ENCODE results near the gene PRKG1.

Gene PRKG1

GRCh38 chr10:51759896-51760534, 685.7 kb downstream of the PRKG1 start:
- H3K4me3 ChIP-seq (ENCODE audit: low read depth, low read length): no peak overlapping the region
- TF ChIP-seq CTCF (IDR thresholded peaks at IDR 0.05; ENCODE audit: low read depth, low read length): no peak

GRCh38 chr10:51760864-51761640, 686.8 kb downstream of the PRKG1 start:
- H3K4me3 ChIP-seq (ENCODE audit: low read depth, low read length): no peak overlapping the region
- TF ChIP-seq CTCF (IDR thresholded peaks at IDR 0.05; ENCODE audit: low read depth, low read length): no peak

GRCh38 chr10:51763746-51764145, 689.5 kb downstream of the PRKG1 start:
- no peak overlapping the region for H3K4me3 ChIP-seq (ENCODE audit: low read depth, low read length)
- TF ChIP-seq CTCF (IDR thresholded peaks at IDR 0.05; ENCODE audit: low read depth, low read length): no peak

GRCh38 chr10:51765284-51765971, 691.1 kb downstream of the PRKG1 start:
- no peak for TF ChIP-seq CTCF (IDR thresholded peaks at IDR 0.05; ENCODE audit: low read depth, low read length)
- no peak overlapping the region for H3K4me3 ChIP-seq (ENCODE audit: low read depth, low read length)

GRCh38 chr10:51766423-51767102, 692.3 kb downstream of the PRKG1 start:
- H3K4me3 ChIP-seq (ENCODE audit: low read depth, low read length): no peak overlapping the region

GRCh38 chr10:51767103-51767763, 692.9 kb downstream of the PRKG1 start:
- H3K4me3 ChIP-seq (ENCODE audit: low read depth, low read length): no peak overlapping the region
- no peak for TF ChIP-seq CTCF (IDR thresholded peaks at IDR 0.05; ENCODE audit: low read depth, low read length)

More at GRCh38 chr10:51766423-51767102, 692.3 kb downstream of the PRKG1 start:
- no peak for TF ChIP-seq CTCF (IDR thresholded peaks at IDR 0.05; ENCODE audit: low read depth, low read length)
